ENCODE results near the gene PARVB.

- TF ChIP-seq CTCF (IDR thresholded peaks at IDR 0.05) (no peak), POLR2A (IDR thresholded peaks at IDR 0.05) (no peak)
Observed at GRCh38 chr22:44020981-44021380, 3.1 kb upstream of the PARVB start.

Measured in esophagus squamous epithelium (tissue), 4 donors.